ENCODE data around the gene SEMA7A. TPM values are rescaled to one million over a fixed set of nuclear protein-coding genes. Genes with fewer than 3 reads are reported as not detected.
A peak's percentile ranks its signal among the peaks of the same experiment; 100 is the strongest.

Gene SEMA7A
- total RNA-seq, 4 donors from 2014 or later: 1.5 to 42.9 (median 1.6) TPM

- TF ChIP-seq POLR2A (IDR thresholded peaks at IDR 0.05) (no peak), CTCF (IDR thresholded peaks at IDR 0.05) (no peak)
- H3K9me3 ChIP-seq: no peaks in the 10 kb centered on the region
- H3K27ac ChIP-seq: peak overlapping the region in 1 of 4 donors; percentile 17
- no peak overlapping the region for H3K4me3 ChIP-seq
- H3K36me3 ChIP-seq: no peaks in the 10 kb centered on the region
- peaks cover 0 to 26% (median 14%) of the 10 kb centered on the region in 4 donors for H3K4me1 ChIP-seq
- no peak for DNase-seq
- no peaks in the 10 kb centered on the region for H3K27me3 ChIP-seq
Measured at GRCh38 chr15:74406992-74407705, 26.6 kb downstream of the SEMA7A start.

- H3K9me3 ChIP-seq: no peaks in the 10 kb centered on the region
- TF ChIP-seq CTCF (IDR thresholded peaks at IDR 0.05) (no peak), POLR2A (IDR thresholded peaks at IDR 0.05) (no peak)
Measured at GRCh38 chr15:74406517-74406916, 27.2 kb downstream of the SEMA7A start.

GRCh38 chr15:74405823-74406222, 27.9 kb downstream of the SEMA7A start:
- peak overlapping the region in 1 of 4 donors; percentile 14 for H3K27ac ChIP-seq
- H3K27me3 ChIP-seq: no peaks in the 10 kb centered on the region
- no peak for TF ChIP-seq POLR2A (IDR thresholded peaks at IDR 0.05)
- TF ChIP-seq CTCF (IDR thresholded peaks at IDR 0.05): no peak
- no peak for DNase-seq
- peaks cover 0 to 38% (median 22%) of the 10 kb centered on the region in 4 donors for H3K4me1 ChIP-seq
- no peaks in the 10 kb centered on the region for H3K36me3 ChIP-seq
- H3K4me3 ChIP-seq: no peak overlapping the region
- H3K9me3 ChIP-seq: no peaks in the 10 kb centered on the region

More at GRCh38 chr15:74406517-74406916, 27.2 kb downstream of the SEMA7A start:
- no peaks in the 10 kb centered on the region for H3K36me3 ChIP-seq
- no peak for DNase-seq
- H3K4me3 ChIP-seq: no peak overlapping the region
- peak overlapping the region in 1 of 4 donors; percentile 14 for H3K27ac ChIP-seq
- no peaks in the 10 kb centered on the region for H3K27me3 ChIP-seq
- peaks cover 0 to 32% (median 19%) of the 10 kb centered on the region in 4 donors for H3K4me1 ChIP-seq

GRCh38 chr15:74403991-74404563, 29.7 kb downstream of the SEMA7A start:
- Histone ChIP-seq H3K9me3 (no peaks in the 10 kb centered on the region), H3K36me3 (no peaks in the 10 kb centered on the region), H3K27me3 (no peaks in the 10 kb centered on the region), H3K4me1 (peaks cover 0 to 50% (median 30%) of the 10 kb centered on the region in 4 donors), H3K27ac (peak overlapping the region; percentile 36 to 83 (median 64)), H3K4me3 (peak overlapping the region in 1 of 4 donors; percentile 21)
- DNase-seq: peak in 2 of 3 donors; percentile 58 to 59
- TF ChIP-seq POLR2A (IDR thresholded peaks at IDR 0.05) (no peak), CTCF (IDR thresholded peaks at IDR 0.05) (no peak)

GRCh38 chr15:74403588-74403919, 30.2 kb downstream of the SEMA7A start:
- peaks cover 0 to 50% (median 30%) of the 10 kb centered on the region in 4 donors for H3K4me1 ChIP-seq
- peak overlapping the region in 1 of 4 donors; percentile 21 for H3K4me3 ChIP-seq
- no peaks in the 10 kb centered on the region for H3K36me3 ChIP-seq
- H3K9me3 ChIP-seq: no peaks in the 10 kb centered on the region
- peak in 2 of 3 donors; percentile 54 to 57 for DNase-seq
- no peaks in the 10 kb centered on the region for H3K27me3 ChIP-seq
- TF ChIP-seq CTCF (IDR thresholded peaks at IDR 0.05): no peak
- no peak for TF ChIP-seq POLR2A (IDR thresholded peaks at IDR 0.05)
- peak overlapping the region; percentile 36 to 83 (median 64) for H3K27ac ChIP-seq
